ENCODE data around the gene HOXA5. TPM values are rescaled to one million over a fixed set of nuclear protein-coding genes. Genes with fewer than 3 reads are reported as not detected.

Gene HOXA5
- total RNA-seq, 1 experiment from 2014 or later = not detected

GRCh38 chr7:27096768-27097514, 46.5 kb downstream of the HOXA5 start:
- Histone ChIP-seq H2BK20ac (ENCODE audit: low read depth, low read length, poor library complexity, severe bottlenecking) (no peak overlapping the region), H3K56ac (ENCODE audit: insufficient read length, low read depth, low read length) (no peak overlapping the region), H3K9ac (ENCODE audit: extremely low read depth, insufficient read length, low read length) (no peak overlapping the region), H3K4me1 (ENCODE audit: insufficient read depth, low read length) (peaks cover 5% of the 10 kb centered on the region; the same call in 1 of the 2 replicates), H3K79me1 (ENCODE audit: insufficient read depth, low read depth, low read length, poor library complexity, severe bottlenecking) (no peaks in the 10 kb centered on the region), H3K27me3 (ENCODE audit: insufficient read depth, low read length) (peaks cover 92% of the 10 kb centered on the region), H3K23me2 (ENCODE audit: insufficient read length, low read depth, low read length, poor library complexity, severe bottlenecking) (peaks cover 7% of the 10 kb centered on the region), H3K9me3 (ENCODE audit: control insufficient read depth, low read depth, low read length) (no peaks in the 10 kb centered on the region), H2BK5ac (ENCODE audit: insufficient read length, low read length) (no peak overlapping the region), H3K4me2 (ENCODE audit: insufficient read depth, insufficient read length, low read length) (peak overlapping the region; percentile 28), H3K14ac (ENCODE audit: insufficient read depth, low read length) (no peak overlapping the region), H3K79me2 (ENCODE audit: insufficient read depth, low read length) (no peaks in the 10 kb centered on the region), H3K27ac (ENCODE audit: insufficient read length, low read depth, low read length) (no peak overlapping the region), H4K8ac (replicated peaks; ENCODE audit: insufficient read length, low read depth, low read length) (no peak overlapping the region), H3K23ac (ENCODE audit: insufficient read length, low read depth, low read length) (no peak overlapping the region), H2AFZ (ENCODE audit: low read length) (no peak overlapping the region), H4K91ac (ENCODE audit: insufficient read length, low read depth, low read length) (no peak overlapping the region), H4K20me1 (ENCODE audit: control insufficient read depth, insufficient read depth, insufficient read length) (peaks cover 2% of the 10 kb centered on the region), H4K5ac (ENCODE audit: insufficient read length, low read depth, low read length) (no peak overlapping the region), H3K4ac (ENCODE audit: low read depth, low read length) (no peak overlapping the region), H3T11ph (ENCODE audit: low read length) (no peak overlapping the region), H2BK12ac (ENCODE audit: insufficient read length, low read depth, low read length) (no peak overlapping the region), H2BK120ac (ENCODE audit: low read depth, low read length, poor library complexity, severe bottlenecking) (no peak overlapping the region), H2AK5ac (ENCODE audit: insufficient read length, low read length) (no peak overlapping the region), H2BK15ac (ENCODE audit: low read depth, low read length) (no peak overlapping the region), H3K18ac (ENCODE audit: insufficient read length, low read depth, low read length) (no peak overlapping the region)
- Mint-ChIP-seq H3K4me3 (peak overlapping the region; percentile 61 to 86), H3K27ac (no peak overlapping the region), H3K27me3 (ENCODE audit: low read depth) (peaks cover 100% of the 10 kb centered on the region), H3K36me3 (ENCODE audit: insufficient read depth in 1 of 3, low read depth in 3 of 3) (no peaks in the 10 kb centered on the region), H3K4me1 (peaks cover 45 to 64% of the 10 kb centered on the region in 2 experiments), H3K9me3 (peaks cover 2 to 34% of the 10 kb centered on the region in 2 experiments)
- no peak for DNase-seq
- WGBS (ENCODE audit: extremely low coverage, insufficient read length, low lambda C conversion rate) = no CpG with 5 or more reads among the region's 41 CpGs
- no peak for TF ChIP-seq CTCF (conservative IDR thresholded peaks at IDR 0.05)

Data from H9 (cell line).